ENCODE results near the gene DCAF10.
"Not testable (repeated sequence)": the region's sequence is repeated elsewhere in the genome, so short reads cannot be mapped to it uniquely, and the experiment has no call there.

Gene DCAF10

DNA sequence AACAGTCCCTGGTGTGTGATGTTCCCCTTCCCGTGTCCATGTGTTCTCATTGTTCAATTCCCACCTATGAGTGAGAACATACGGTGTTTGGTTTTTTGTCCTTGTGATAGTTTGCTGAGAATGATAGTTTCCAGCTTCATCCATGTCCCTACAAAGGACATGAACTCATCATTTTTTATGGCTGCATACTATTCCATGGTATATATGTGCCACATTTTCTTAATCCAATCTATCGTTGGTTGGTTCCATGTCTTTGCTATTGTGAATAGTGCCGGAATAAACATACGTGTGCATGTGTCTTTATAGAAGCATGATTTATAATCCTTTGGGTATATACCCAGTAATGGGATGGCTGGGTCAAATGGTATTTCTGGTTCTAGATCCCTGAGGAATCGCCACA, 35.3 kb upstream of the DCAF10 start:
- not testable (repeated sequence) for H3K79me2 ChIP-seq (ENCODE audit: control insufficient read depth, insufficient read depth, low read length, unreplicated experiment); H3K36me3 ChIP-seq (ENCODE audit: insufficient read depth, low read length); H2AFZ ChIP-seq (ENCODE audit: low read length, unreplicated experiment); H3K4me3 ChIP-seq (ENCODE audit: low read depth, low read length); H3K27ac ChIP-seq (ENCODE audit: low read depth, low read length); H3K27me3 ChIP-seq (ENCODE audit: insufficient read depth, low read length)
- peaks cover 19% of the 10 kb centered on the region for H3K4me1 ChIP-seq (ENCODE audit: control insufficient read depth, insufficient read depth, low read length, unreplicated experiment)

GRCh38 chr9:37769306-37769705, 31.3 kb upstream of the DCAF10 start:
- Histone ChIP-seq H3K79me2 (ENCODE audit: control insufficient read depth, insufficient read depth, low read length, unreplicated experiment) (no peaks in the 10 kb centered on the region), H3K27ac (ENCODE audit: low read depth, low read length) (no peak overlapping the region), H3K4me3 (ENCODE audit: low read depth, low read length) (no peak overlapping the region), H3K36me3 (ENCODE audit: insufficient read depth, low read length) (peaks cover 6% of the 10 kb centered on the region; the same call in 1 of the 2 replicates), H3K27me3 (ENCODE audit: insufficient read depth, low read length) (no peaks in the 10 kb centered on the region), H3K4me1 (ENCODE audit: control insufficient read depth, insufficient read depth, low read length, unreplicated experiment) (peaks cover 5% of the 10 kb centered on the region), H2AFZ (ENCODE audit: low read length, unreplicated experiment) (no peak overlapping the region)

GRCh38 chr9:37769995-37770394, 30.6 kb upstream of the DCAF10 start:
- no peaks in the 10 kb centered on the region for H3K79me2 ChIP-seq (ENCODE audit: control insufficient read depth, insufficient read depth, low read length, unreplicated experiment)

GRCh38 chr9:37775216-37775919, 25.2 kb upstream of the DCAF10 start:
- Histone ChIP-seq H3K79me2 (ENCODE audit: control insufficient read depth, insufficient read depth, low read length, unreplicated experiment) (no peaks in the 10 kb centered on the region), H3K27me3 (ENCODE audit: insufficient read depth, low read length) (no peaks in the 10 kb centered on the region), H3K4me3 (ENCODE audit: low read depth, low read length) (no peak overlapping the region), H2AFZ (ENCODE audit: low read length, unreplicated experiment) (no peak overlapping the region), H3K4me1 (ENCODE audit: control insufficient read depth, insufficient read depth, low read length, unreplicated experiment) (peaks cover 27% of the 10 kb centered on the region), H3K36me3 (ENCODE audit: insufficient read depth, low read length) (0 out of 2 replicates have a peak, but pooled peaks cover 7% of the 10 kb centered on the region), H3K27ac (ENCODE audit: low read depth, low read length) (peak overlapping the region; percentile 20; the same call in 1 of the 2 replicates)

More at GRCh38 chr9:37769995-37770394, 30.6 kb upstream of the DCAF10 start:
- Histone ChIP-seq H3K4me3 (ENCODE audit: low read depth, low read length) (no peak overlapping the region), H3K27ac (ENCODE audit: low read depth, low read length) (no peak overlapping the region), H3K27me3 (ENCODE audit: insufficient read depth, low read length) (no peaks in the 10 kb centered on the region), H3K36me3 (ENCODE audit: insufficient read depth, low read length) (0 out of 2 replicates have a peak, but pooled peaks cover 4% of the 10 kb centered on the region), H2AFZ (ENCODE audit: low read length, unreplicated experiment) (no peak overlapping the region), H3K4me1 (ENCODE audit: control insufficient read depth, insufficient read depth, low read length, unreplicated experiment) (peaks cover 12% of the 10 kb centered on the region)

DNA sequence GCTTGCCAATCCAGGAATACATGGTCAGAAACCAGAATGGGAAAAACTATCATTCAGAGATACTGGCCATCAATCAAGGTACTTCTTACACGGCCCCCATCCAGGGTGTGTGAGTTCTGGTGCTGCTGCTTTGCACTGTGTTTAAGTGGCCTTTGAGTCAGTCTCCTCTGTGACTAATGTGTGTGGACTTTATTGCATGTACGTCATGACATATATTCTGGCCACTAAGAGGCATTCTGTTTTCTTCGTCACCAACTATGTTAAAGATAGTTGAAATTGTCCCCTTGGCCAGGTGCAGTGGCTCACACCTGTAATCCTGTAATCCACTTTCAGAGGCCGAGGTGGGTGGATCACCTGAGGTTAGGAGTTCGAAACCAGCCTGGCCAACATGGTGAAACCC, 24.3 kb upstream of the DCAF10 start:
- H3K27me3 ChIP-seq (ENCODE audit: insufficient read depth, low read length) = no peaks in the 10 kb centered on the region
- H3K79me2 ChIP-seq (ENCODE audit: control insufficient read depth, insufficient read depth, low read length, unreplicated experiment) = no peaks in the 10 kb centered on the region
- no peak overlapping the region for H3K4me3 ChIP-seq (ENCODE audit: low read depth, low read length)
- H3K4me1 ChIP-seq (ENCODE audit: control insufficient read depth, insufficient read depth, low read length, unreplicated experiment) = peaks cover 34% of the 10 kb centered on the region
- H2AFZ ChIP-seq (ENCODE audit: low read length, unreplicated experiment) = no peak overlapping the region
- H3K27ac ChIP-seq (ENCODE audit: low read depth, low read length) = peak overlapping the region; percentile 27; the same call in 1 of the 2 replicates
- H3K36me3 ChIP-seq (ENCODE audit: insufficient read depth, low read length) = peaks cover 15% of the 10 kb centered on the region

- no peaks in the 10 kb centered on the region for H3K27me3 ChIP-seq (ENCODE audit: insufficient read depth, low read length)
- H3K4me3 ChIP-seq (ENCODE audit: low read depth, low read length) = no peak overlapping the region
- peaks cover 33% of the 10 kb centered on the region for H3K36me3 ChIP-seq (ENCODE audit: insufficient read depth, low read length)
- H2AFZ ChIP-seq (ENCODE audit: low read length, unreplicated experiment) = no peak overlapping the region
- H3K79me2 ChIP-seq (ENCODE audit: control insufficient read depth, insufficient read depth, low read length, unreplicated experiment) = peaks cover 20% of the 10 kb centered on the region
- no peak overlapping the region for H3K27ac ChIP-seq (ENCODE audit: low read depth, low read length)
- peaks cover 43% of the 10 kb centered on the region for H3K4me1 ChIP-seq (ENCODE audit: control insufficient read depth, insufficient read depth, low read length, unreplicated experiment)
Observed at GRCh38 chr9:37778534-37778933, 22.1 kb upstream of the DCAF10 start.

GRCh38 chr9:37784291-37784615, 16.3 kb upstream of the DCAF10 start:
- Histone ChIP-seq H3K4me3 (ENCODE audit: low read depth, low read length) (peak overlapping the region; percentile 89), H2AFZ (ENCODE audit: low read length, unreplicated experiment) (peak overlapping the region; percentile 99), H3K4me1 (ENCODE audit: control insufficient read depth, insufficient read depth, low read length, unreplicated experiment) (peaks cover 29% of the 10 kb centered on the region), H3K27me3 (ENCODE audit: insufficient read depth, low read length) (no peaks in the 10 kb centered on the region), H3K27ac (ENCODE audit: low read depth, low read length) (peak overlapping the region; percentile 54), H3K79me2 (ENCODE audit: control insufficient read depth, insufficient read depth, low read length, unreplicated experiment) (peaks cover 40% of the 10 kb centered on the region), H3K36me3 (ENCODE audit: insufficient read depth, low read length) (peaks cover 30% of the 10 kb centered on the region)

DNA sequence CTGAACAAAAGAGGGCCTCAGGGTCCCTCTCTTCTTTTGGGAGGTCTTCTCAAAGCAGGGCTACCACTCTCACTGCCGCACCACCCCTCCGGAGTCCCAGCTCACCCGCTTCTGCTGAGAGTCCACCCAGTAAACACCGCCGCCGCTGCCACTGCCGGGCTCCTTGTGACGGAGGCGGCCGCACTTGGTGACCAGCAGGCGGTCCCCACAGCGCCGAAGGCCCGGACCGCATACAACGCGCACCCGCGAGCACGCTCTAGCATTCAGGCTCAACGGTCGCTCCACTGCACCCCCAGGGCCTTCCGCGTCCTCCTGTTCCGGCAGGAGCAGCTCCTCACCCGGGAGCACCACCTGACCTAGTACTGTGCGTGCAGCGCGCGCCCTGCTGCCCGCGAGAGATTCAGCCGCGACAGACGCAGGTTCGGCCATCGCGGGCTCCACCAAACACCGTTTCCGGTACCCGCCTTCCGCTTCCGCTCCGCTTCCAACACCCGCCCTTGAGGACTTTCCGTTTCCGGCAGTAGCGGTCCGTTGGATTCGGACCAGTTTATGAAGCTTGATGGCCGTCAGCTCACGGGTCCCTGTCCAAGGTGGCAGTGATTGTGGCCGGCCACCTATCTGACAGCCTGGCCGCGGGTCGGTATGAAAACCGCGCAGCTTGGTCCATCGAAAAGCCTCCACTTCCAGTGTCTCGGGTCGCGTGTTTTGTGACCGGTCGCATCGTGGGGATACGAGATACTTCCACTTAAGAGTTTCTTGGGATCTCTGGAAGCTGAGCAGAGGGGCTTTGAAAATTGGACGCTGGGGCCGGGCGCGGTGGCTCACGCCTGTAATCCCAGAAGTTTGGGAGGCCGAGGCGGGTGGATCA, 15.7 kb upstream of the DCAF10 start, which contains the start of gene EXOSC3:
TSS of gene EXOSC3 (minus strand) at position 449 of the 868 bp plus-strand sequence. CDS start at position 429, 20 bp downstream.
- peaks cover 30% of the 10 kb centered on the region for H3K36me3 ChIP-seq (ENCODE audit: insufficient read depth, low read length)
- peak within 1 kb of the TSS; percentile 54 for H3K27ac ChIP-seq (ENCODE audit: low read depth, low read length)
- H3K27me3 ChIP-seq (ENCODE audit: insufficient read depth, low read length) = no peaks in the 10 kb centered on the region
- peak within 1 kb of the TSS; percentile 89 for H3K4me3 ChIP-seq (ENCODE audit: low read depth, low read length)
- H3K4me1 ChIP-seq (ENCODE audit: control insufficient read depth, insufficient read depth, low read length, unreplicated experiment) = peaks cover 29% of the 10 kb centered on the region
- H3K79me2 ChIP-seq (ENCODE audit: control insufficient read depth, insufficient read depth, low read length, unreplicated experiment) = peaks cover 40% of the 10 kb centered on the region
- peak within 1 kb of the TSS; percentile 99 for H2AFZ ChIP-seq (ENCODE audit: low read length, unreplicated experiment)

GRCh38 chr9:37787059-37787458, 13.5 kb upstream of the DCAF10 start:
- no peak overlapping the region for H3K27ac ChIP-seq (ENCODE audit: low read depth, low read length)
- no peak overlapping the region for H3K4me3 ChIP-seq (ENCODE audit: low read depth, low read length)
- H3K27me3 ChIP-seq (ENCODE audit: insufficient read depth, low read length) = no peaks in the 10 kb centered on the region
- H3K36me3 ChIP-seq (ENCODE audit: insufficient read depth, low read length) = peaks cover 12% of the 10 kb centered on the region; the same call in 1 of the 2 replicates
- H2AFZ ChIP-seq (ENCODE audit: low read length, unreplicated experiment) = no peak overlapping the region
- peaks cover 39% of the 10 kb centered on the region for H3K79me2 ChIP-seq (ENCODE audit: control insufficient read depth, insufficient read depth, low read length, unreplicated experiment)
- peaks cover 22% of the 10 kb centered on the region for H3K4me1 ChIP-seq (ENCODE audit: control insufficient read depth, insufficient read depth, low read length, unreplicated experiment)

- Histone ChIP-seq H3K4me3 (ENCODE audit: low read depth, low read length) (no peak overlapping the region), H3K27me3 (ENCODE audit: insufficient read depth, low read length) (no peaks in the 10 kb centered on the region), H3K36me3 (ENCODE audit: insufficient read depth, low read length) (peaks cover 1% of the 10 kb centered on the region; the same call in 1 of the 2 replicates), H3K79me2 (ENCODE audit: control insufficient read depth, insufficient read depth, low read length, unreplicated experiment) (peaks cover 27% of the 10 kb centered on the region), H2AFZ (ENCODE audit: low read length, unreplicated experiment) (no peak overlapping the region), H3K27ac (ENCODE audit: low read depth, low read length) (no peak overlapping the region), H3K4me1 (ENCODE audit: control insufficient read depth, insufficient read depth, low read length, unreplicated experiment) (peaks cover 14% of the 10 kb centered on the region)
Observed at GRCh38 chr9:37788332-37788731, 12.3 kb upstream of the DCAF10 start.

Measured in ACC112 (cell line).